HepG2 (cell line): ENCODE data around the gene TCF25. TPM values are rescaled to one million over a fixed set of nuclear protein-coding genes. Genes with fewer than 3 reads are reported as not detected.
A peak's percentile ranks its signal among the peaks of the same experiment; 100 is the strongest.

Experiments used
- AHDC1 ChIP-seq: sonication (generic); formaldehyde crosslinking; IDR thresholded peaks from 2 replicates; pipeline ENCODE4 v1.5.1; 2020; ENCODE audit warnings: mild to moderate bottlenecking, missing genetic modification reagents, borderline replicate concordance
- BORCS8-MEF2B ChIP-seq: sonication (generic); formaldehyde crosslinking; IDR thresholded peaks from 2 replicates; pipeline ENCODE4 v1.8.0; 2022; ENCODE audit warnings: mild to moderate bottlenecking, missing genetic modification reagents
- DNMT3B ChIP-seq: conservative IDR thresholded peaks from 2 replicates; pipeline ENCODE4 v1.6.1; 2016; ENCODE audit warnings: missing biosample characterization, control low read depth
- ETS1 ChIP-seq: sonication (generic); formaldehyde crosslinking; IDR thresholded peaks from 2 replicates; pipeline ENCODE4 v1.4.0; 2020; ENCODE audit warnings: missing genetic modification reagents
- GATAD1 ChIP-seq: IDR thresholded peaks from 2 replicates; pipeline ENCODE4 v1.6.1; 2016; ENCODE audit warnings: missing genetic modification reagents, missing compliant biosample characterization
- HCFC1 ChIP-seq: fragments of 150-350 bp; IDR thresholded peaks from 2 replicates; pipeline ENCODE4 v1.6.1; 2014; ENCODE audit warnings: low read depth, low read length
- KLF6 ChIP-seq: IDR thresholded peaks from 2 replicates; pipeline ENCODE4 v1.8.0; 2016; ENCODE audit warnings: missing biosample characterization, missing genetic modification reagents
- NR3C1 ChIP-seq: sonication (generic); formaldehyde crosslinking; IDR thresholded peaks from 2 replicates; pipeline ENCODE4 v1.4.0; 2020; ENCODE audit warnings: missing genetic modification reagents
- POGZ ChIP-seq: sonication (generic); formaldehyde crosslinking; IDR thresholded peaks from 2 replicates; pipeline ENCODE4 v1.4.0; 2020; ENCODE audit warnings: mild to moderate bottlenecking, missing genetic modification reagents
- ZFP36L1 ChIP-seq: sonication (generic); formaldehyde crosslinking; IDR thresholded peaks from 2 replicates; pipeline ENCODE4 v1.8.0; 2022; ENCODE audit warnings: mild to moderate bottlenecking, missing genetic modification reagents, moderate library complexity
- ZNF17 ChIP-seq: sonication (generic); formaldehyde crosslinking; IDR thresholded peaks from 2 replicates; pipeline ENCODE4 v1.5.0; 2020; ENCODE audit warnings: mild to moderate bottlenecking, missing genetic modification reagents
- ZNF234 ChIP-seq: sonication (generic); formaldehyde crosslinking; conservative IDR thresholded peaks from 2 replicates; pipeline ENCODE4 v1.5.1; 2020; ENCODE audit warnings: mild to moderate bottlenecking, missing genetic modification reagents
- ZNF580 ChIP-seq: IDR thresholded peaks from 2 replicates; pipeline ENCODE4 v1.6.1; 2016; ENCODE audit warnings: low read depth, borderline replicate concordance
- ZNF670 ChIP-seq: sonication (generic); formaldehyde crosslinking; IDR thresholded peaks from 2 replicates; pipeline ENCODE4 v1.8.0; 2022; ENCODE audit warnings: mild to moderate bottlenecking, missing genetic modification reagents, borderline replicate concordance
- ZNF746 ChIP-seq: sonication (generic); formaldehyde crosslinking; IDR thresholded peaks from 2 replicates; pipeline ENCODE4 v1.8.0; 2022; ENCODE audit warnings: mild to moderate bottlenecking, missing genetic modification reagents
- polyA plus RNA-seq, 8 experiments: library from polyadenylated mRNA; depleted of rRNA in 3 of 8; stranded (reverse) in 7 of 8; unstranded in 1 of 8; fragments of >200 nt; fragmentation: Illumina TruSeq in 4 of 8; extraction: Trizol in 4 of 8; gene quantifications; 2 replicates each; pipeline versions ENCODE4 v1.2.1 to v1.2.3, GENCODE V29; 2011 to 2016; ENCODE audit warnings: low read depth in 4 of 8, missing spikeins in 1 of 8, mixed read lengths in 1 of 8; ENCODE audit not compliant: insufficient read depth in 1 of 8
- total RNA-seq, 5 experiments: library from RNA; depleted of rRNA; stranded (reverse); fragments of >200 nt; fragmentation: Illumina TruSeq; extraction: Trizol; gene quantifications; 2 replicates each; pipeline ENCODE4 v1.2.3, GENCODE V29; 2016; ENCODE audit warnings: low read depth in 1 of 5
- TF ChIP-seq, protein P1 (sequence below): sonication (generic); formaldehyde crosslinking; conservative IDR thresholded peaks from 2 replicates; pipeline ENCODE4 v1.4.0; 2020; ENCODE audit warnings: missing genetic modification reagents
- TF ChIP-seq, protein P2 (sequence below): sonication (generic); formaldehyde crosslinking; IDR thresholded peaks from 2 replicates; pipeline ENCODE4 v1.4.0; 2020; ENCODE audit warnings: missing genetic modification reagents, borderline replicate concordance
- TF ChIP-seq, protein P3 (sequence below): sonication (generic); formaldehyde crosslinking; IDR thresholded peaks from 2 replicates; pipeline ENCODE4 v1.5.1; 2020; ENCODE audit warnings: missing genetic modification reagents, mild to moderate bottlenecking, borderline replicate concordance

The TCF25 gene
- total and polyA plus RNA-seq, 2 of the 13 experiments (the other 11 are each of a cell fraction or from before 2014, with no cell fraction given): 138 to 206 TPM

DNA sequence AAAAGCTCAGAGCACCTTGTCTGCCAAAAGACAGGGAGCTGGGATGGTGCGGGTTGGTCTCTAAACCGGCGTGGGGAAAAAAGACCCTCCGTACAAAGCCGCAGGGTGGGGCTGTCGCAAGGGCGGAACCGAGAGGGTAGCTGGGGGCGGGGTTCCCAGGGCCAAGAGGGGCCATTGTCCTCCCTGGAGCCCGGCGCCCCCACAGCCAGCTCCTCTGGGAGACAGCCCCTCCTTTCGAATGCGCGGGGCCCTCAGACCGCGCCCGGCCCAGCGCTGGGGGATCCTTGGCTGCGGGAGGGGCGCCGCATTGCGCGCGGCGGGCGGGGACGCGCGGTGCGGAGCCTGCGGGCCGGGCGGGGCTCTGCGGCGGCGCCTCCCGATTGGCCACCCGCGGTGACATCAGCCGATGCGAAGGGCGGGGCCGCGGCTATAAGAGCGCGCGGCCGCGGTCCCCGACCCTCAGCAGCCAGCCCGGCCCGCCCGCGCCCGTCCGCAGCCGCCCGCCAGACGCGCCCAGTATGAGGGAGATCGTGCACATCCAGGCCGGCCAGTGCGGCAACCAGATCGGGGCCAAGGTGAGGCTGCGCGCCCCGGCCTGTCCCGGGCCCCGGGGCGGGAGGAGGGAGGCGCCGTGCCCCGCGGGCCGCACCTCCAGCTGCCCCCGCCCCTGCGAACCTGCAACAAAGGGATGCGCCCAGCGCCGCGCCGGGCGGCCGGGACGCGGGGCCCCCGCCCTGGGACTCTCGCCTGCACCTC lies 49.7 kb downstream of the TCF25 start, which contains the start of gene TUBB3 (continued):
- TF ChIP-seq KLF6 (CRISPR knock-in tag) (peak; percentile 84), POGZ (CRISPR knock-in tag) (no peak), DNMT3B (CRISPR knock-in tag) (no peak; the same call in 1 of the 2 replicates), NR3C1 (CRISPR knock-in tag) (no peak), ZNF670 (CRISPR knock-in tag) (no peak; the same call in 1 of the 2 replicates), ZFP36L1 (CRISPR knock-in tag) (peak; percentile 66; the same call in 1 of the 2 replicates), GATAD1 (CRISPR knock-in tag) (no peak), ZNF17 (no peak), ZNF234 (0 out of 2 replicates have a peak, but pooled peaks have one; percentile 15), HCFC1 (no peak; the same call in 1 of the 2 replicates), ZNF746 (peak; percentile 5; the same call in 1 of the 2 replicates), BORCS8-MEF2B (CRISPR knock-in tag) (peak; percentile 12; the same call in 1 of the 2 replicates), AHDC1 (no peak), ETS1 (CRISPR knock-in tag) (no peak; the same call in 1 of the 2 replicates), ZNF580 (CRISPR knock-in tag) (0 out of 2 replicates have a peak, but pooled peaks have one; percentile 11)
- TF ChIP-seq, protein P1, sequence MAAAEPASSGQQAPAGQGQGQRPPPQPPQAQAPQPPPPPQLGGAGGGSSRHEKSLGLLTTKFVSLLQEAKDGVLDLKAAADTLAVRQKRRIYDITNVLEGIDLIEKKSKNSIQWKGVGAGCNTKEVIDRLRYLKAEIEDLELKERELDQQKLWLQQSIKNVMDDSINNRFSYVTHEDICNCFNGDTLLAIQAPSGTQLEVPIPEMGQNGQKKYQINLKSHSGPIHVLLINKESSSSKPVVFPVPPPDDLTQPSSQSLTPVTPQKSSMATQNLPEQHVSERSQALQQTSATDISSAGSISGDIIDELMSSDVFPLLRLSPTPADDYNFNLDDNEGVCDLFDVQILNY: peak; percentile 55; the same call in 1 of the 2 replicates
- TF ChIP-seq, protein P2, sequence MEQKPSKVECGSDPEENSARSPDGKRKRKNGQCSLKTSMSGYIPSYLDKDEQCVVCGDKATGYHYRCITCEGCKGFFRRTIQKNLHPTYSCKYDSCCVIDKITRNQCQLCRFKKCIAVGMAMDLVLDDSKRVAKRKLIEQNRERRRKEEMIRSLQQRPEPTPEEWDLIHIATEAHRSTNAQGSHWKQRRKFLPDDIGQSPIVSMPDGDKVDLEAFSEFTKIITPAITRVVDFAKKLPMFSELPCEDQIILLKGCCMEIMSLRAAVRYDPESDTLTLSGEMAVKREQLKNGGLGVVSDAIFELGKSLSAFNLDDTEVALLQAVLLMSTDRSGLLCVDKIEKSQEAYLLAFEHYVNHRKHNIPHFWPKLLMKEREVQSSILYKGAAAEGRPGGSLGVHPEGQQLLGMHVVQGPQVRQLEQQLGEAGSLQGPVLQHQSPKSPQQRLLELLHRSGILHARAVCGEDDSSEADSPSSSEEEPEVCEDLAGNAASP (CRISPR knock-in tag): no peak
- TF ChIP-seq, protein P3, sequence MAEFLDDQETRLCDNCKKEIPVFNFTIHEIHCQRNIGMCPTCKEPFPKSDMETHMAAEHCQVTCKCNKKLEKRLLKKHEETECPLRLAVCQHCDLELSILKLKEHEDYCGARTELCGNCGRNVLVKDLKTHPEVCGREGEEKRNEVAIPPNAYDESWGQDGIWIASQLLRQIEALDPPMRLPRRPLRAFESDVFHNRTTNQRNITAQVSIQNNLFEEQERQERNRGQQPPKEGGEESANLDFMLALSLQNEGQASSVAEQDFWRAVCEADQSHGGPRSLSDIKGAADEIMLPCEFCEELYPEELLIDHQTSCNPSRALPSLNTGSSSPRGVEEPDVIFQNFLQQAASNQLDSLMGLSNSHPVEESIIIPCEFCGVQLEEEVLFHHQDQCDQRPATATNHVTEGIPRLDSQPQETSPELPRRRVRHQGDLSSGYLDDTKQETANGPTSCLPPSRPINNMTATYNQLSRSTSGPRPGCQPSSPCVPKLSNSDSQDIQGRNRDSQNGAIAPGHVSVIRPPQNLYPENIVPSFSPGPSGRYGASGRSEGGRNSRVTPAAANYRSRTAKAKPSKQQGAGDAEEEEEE (CRISPR knock-in tag): no peak
